Stimulated activated CD4-positive, alpha-beta T cell treated with anti-CD3 and anti-CD28 coated beads, Interleukin-12 subunit alpha, Interleukin-12 subunit beta, amount 100 ng/mL, for 4 hours (primary cell): Measurements from ENCODE around the gene NCAM1.

Experiments
- DNase-seq: peaks from one replicate; pipeline ENCODE4 v3.0.0-alpha.2; 2020

The NCAM1 gene

GRCh38 chr11:113134626-113135025, 173.4 kb downstream of the NCAM1 start:
- DNase-seq: no peak

DNA sequence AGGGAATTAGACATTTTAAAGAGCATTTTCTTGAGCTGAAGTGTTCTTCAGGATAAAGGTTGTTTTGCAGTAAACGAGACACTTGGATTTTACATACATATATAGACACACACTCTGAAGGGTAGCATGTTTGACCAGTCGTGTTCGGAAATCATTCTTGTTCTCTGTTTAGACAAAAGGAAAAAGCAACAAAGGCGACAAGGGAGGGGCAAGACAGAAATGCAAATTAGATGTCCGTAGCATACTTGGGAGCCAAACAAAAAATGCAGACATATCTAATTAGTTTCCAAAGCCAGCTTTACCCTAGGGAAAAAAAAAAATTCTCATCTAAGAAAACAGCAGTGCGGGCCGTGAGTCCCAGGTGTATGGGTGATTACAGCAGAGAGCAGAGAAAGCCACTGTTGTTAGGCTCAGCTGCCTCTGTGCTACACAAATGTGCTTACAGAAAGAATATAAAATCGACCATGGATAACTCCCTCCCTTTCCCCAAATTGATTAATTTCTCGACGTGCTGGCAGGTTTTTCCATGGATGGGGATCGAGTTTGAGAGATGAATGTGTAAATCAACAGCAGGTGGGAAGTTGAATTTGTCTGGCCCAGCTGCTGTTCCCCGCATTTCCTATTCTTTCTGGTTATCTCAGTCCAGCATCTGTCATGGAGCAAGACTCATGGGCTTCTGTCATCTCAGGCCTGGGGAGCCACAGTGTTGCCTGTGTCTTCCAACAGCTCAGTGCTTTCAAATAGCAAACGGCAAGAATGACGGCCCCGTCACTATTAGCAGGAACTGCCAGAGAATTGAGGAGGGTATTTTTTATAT, 176.7 kb downstream of the NCAM1 start:
- DNase-seq: no peak

- no peak for DNase-seq
Observed at GRCh38 chr11:113138731-113139130, 177.5 kb downstream of the NCAM1 start.

DNA sequence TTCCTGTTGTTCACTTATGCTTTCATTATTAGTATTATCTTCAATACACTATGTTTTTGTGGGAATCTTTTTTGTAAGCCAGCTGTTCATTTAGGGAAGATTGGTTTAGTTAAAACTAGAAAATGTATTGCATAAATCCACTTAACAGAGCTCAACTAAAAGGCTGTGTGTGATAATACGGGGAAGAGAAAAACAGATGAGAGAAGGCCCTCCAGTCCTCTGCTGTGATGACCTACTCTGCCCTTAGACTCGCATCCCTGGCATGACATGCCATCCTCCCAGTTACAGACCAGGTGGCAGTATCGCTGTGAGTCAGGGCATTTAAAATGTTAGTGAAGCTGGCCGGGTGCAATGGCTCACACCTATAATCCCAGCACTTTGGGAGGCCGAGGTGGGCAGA, 179.8 kb downstream of the NCAM1 start:
- DNase-seq: no peak

DNA sequence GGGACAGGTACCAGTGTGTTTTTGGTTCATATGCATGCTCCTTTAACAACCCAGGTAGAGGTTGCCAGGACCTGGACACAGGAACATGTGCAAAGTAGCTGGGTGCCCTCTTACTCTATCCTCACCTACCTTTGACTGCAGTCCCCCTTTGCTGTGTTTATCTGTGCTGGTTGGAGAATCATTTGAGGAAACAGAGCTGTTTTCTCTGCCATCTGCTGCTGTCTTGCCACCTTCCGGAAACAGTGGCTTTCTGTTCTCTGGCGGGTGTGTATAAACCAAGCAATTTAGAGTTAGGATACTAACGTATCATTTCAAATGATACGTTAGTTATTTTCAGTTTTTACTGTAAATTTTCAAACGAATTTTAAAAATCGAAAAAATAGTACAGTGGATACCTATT, 181.3 kb downstream of the NCAM1 start:
- DNase-seq: no peak

DNA sequence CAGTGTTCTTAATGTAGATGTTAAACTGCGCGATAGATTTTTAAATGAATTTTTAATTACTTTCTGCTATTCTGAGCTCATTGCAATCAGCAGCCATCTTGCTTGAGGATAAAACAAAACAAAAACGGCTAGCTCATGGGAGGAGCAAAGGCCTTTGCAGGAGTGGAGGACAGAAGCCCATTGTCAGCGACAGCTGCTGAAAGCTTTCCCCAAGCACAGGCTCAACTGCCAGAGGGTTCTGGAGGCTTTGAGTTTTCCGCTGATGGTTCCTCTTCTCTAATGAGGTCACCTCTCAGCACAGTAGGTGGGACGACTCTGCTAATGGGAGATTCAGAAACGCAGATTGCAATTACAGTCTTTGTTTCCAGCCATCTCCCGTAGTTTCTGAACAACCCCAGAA, 186.0 kb downstream of the NCAM1 start:
- no peak for DNase-seq

- DNase-seq: no peak
Observed at GRCh38 chr11:113148076-113148475, 186.9 kb downstream of the NCAM1 start.

GRCh38 chr11:113148652-113149051, 187.4 kb downstream of the NCAM1 start:
- DNase-seq: no peak

DNA sequence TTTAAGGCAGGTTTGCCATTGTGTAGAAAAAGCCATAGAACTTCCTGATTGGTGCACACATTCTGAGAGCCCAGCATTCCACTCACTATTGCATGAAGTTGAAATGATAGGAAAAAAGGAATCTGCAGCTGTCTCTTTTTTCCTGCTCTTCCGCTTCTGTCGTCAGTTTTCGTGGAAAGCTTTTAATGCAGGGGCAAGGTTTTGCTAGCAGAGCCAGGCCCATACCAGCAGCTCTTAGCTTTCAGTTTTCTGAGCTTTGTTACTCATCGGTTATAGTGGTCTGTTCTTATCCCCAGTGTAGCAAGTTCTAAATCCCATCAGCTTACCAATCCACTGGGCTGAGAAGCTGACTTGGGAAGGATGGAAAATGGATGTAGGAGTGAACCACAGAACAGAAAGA, 190.3 kb downstream of the NCAM1 start:
- DNase-seq: no peak

DNA sequence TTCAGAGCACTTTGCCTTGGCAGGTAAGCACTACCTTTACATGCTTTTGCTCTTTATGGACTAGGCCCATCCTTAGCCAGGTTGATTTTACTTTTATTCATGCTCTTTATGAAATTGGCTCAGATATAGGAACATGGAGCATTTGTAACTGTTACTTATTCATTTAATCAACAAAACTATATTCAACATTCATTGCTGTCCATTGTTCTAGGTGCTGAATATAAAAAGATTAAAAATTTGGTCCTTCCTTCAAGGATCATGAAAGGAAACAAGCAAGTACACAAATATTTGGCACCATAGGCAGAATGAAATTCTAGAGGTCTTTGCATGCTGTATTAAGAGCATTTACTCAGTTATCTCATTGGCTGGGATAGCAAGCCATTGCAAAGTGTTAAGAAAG, 191.3 kb downstream of the NCAM1 start:
- no peak for DNase-seq

GRCh38 chr11:113153847-113154246, 192.6 kb downstream of the NCAM1 start:
- DNase-seq: no peak

DNA sequence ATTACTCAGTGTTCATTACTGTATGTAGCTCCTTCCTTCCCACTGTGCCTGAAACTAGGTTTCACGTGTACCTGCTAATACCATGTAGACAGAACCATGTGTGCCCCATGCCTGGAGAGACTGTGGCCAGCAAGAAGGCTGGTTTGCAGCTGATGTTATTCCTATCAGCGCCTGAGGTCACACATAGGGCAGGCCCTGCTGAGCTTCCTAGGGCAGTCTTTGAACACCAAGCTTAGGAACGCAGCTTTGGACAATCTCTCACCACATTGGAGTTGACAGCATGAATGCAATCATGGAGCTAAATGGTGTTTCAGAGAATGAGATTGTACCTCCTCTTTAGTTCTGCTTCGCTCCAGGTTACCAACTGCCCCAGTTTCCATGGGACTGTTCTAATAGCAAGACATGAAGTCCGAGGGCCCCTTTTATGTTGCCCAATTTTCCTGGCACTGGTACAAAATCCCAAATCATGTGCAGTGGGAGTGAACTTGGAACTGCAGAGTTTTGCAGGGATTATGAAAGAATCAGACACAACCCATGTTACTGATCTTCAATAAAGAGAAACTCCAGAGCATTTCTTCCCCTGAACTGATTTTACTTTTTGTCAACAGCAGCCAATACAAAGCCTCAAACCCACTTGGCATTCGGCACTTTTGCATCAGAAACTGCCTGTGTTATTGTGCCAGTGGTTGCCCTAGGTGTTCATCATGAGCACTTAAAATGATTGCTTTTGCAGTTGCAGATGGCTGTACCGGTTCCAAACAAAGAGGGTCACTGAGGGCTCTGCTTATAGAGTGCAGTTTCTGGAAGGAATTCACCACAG, 199.0 kb downstream of the NCAM1 start:
- DNase-seq: no peak

GRCh38 chr11:113160808-113161124, 199.5 kb downstream of the NCAM1 start:
- no peak for DNase-seq

DNA sequence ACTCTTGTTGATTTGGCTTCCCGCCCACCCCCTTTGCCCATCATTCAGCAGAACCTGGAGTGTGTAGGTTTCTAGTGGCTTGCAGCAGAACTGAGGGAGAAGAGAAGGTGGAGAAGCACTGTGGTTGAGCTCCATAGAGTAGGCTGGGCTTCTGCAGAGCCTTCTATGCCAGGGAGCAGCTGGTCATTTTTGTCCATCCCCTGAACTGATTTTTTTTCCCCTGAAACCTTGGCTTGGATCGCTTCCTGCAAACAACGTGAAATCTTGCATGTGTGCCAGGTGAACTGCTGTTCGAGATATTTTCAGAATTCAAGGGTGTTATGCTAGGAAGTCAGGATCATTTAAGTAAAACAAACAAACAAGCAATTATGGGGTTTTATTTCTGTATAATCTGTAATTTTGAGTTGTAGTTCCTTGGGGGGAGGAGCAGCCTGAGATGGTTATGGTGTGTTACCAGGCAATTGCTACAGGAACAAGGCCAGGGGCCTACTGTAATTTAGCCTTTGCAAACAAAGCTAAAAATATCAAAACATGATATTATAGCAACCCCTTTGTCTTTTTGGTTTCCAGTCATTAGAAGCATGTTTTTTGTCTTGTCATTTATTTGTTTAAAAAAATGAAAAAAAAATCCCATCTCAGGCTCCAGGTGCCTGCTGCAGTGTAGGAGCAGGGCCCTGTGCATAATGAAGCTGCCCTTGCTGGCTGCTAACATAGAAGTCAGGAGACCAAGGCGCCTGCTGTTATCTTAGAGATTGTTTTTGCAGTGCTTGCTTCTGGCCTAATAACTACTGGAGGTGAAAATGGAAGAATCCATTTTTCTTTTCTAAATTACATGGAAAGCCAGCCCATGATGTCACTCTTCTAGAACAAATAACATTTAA, 200.7 kb downstream of the NCAM1 start:
- no peak for DNase-seq

- DNase-seq: no peak
Observed at GRCh38 chr11:113162592-113162962, 201.4 kb downstream of the NCAM1 start.

GRCh38 chr11:113163291-113164030, 202.2 kb downstream of the NCAM1 start:
- no peak for DNase-seq

GRCh38 chr11:113166280-113166679, 205.1 kb downstream of the NCAM1 start:
- DNase-seq: no peak

GRCh38 chr11:113167599-113167998, 206.4 kb downstream of the NCAM1 start:
- no peak for DNase-seq

DNA sequence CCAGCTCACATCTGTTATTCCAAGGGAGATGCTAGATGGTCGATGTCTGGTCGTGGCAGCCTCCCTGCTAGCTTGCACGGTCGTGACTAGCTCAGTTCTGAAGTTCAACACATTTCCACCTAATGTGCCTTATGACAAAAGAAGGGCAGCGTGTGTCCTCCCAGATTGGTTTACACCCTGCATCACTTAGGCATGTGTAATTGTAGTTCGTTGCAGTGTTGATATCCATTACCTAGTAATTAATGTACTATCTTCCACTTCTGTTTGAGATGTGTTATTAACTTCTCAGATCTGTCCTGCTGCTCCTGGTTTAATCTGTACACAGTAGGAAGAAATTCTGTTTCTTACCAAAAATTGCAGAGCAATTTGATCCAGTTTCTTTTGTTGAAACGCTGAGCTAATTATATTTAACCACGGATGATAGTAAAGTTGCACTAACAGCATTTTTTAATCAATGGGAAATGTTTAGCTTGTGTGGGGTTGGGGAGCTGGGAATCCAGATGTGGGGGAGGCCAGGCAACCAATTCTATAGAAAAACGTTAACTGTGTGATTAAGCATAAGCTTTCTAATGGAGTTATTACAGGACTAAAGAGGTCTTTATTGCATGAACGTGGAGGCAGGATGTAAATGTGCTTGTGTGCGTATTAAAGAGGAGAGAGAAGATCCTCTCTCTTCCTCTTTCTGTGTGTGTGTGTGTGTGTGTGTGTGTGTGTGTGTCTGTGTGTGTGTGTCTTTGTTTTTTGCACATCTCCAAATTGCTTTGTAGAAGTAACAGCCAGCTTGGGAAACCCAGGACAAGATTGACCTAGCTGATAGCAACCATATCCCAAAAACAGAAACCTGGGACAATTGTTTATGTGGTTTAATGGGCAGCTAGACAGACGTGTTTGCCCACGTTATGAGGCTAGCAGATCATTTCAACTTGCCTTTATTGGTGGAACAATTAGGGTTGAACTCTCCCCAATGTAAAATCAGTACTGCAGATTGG, 207.4 kb downstream of the NCAM1 start:
- no peak for DNase-seq

GRCh38 chr11:113172382-113172951, 211.2 kb downstream of the NCAM1 start:
- no peak for DNase-seq

DNA sequence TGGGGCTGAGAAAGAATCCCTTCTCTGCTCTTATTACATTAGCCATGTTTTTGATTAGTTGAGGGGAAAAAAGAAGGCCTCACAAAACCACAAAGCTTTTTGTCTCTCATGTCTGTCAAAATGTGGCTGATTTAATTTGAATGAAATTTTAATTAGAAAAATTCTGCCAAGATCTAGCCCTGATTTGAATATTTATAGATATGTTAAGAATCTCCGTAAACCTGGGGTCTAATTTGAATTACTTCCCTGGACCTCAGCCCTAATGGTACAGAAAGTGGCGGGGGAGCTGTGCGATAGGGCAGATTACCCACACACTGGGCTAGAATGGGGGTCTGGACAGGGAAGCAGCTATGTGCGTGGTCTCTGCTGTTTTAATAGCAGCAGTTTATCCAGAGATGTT, 211.9 kb downstream of the NCAM1 start:
- no peak for DNase-seq
